HepG2 (cell line): ENCODE measurements around the gene IER2.

Experiments used
- KDM4B ChIP-seq: sonication (generic); formaldehyde crosslinking; IDR thresholded peaks from 2 replicates; pipeline ENCODE4 v1.4.0; 2020; ENCODE audit warnings: missing genetic modification reagents
- TAF1 ChIP-seq: sonication (generic); formaldehyde crosslinking; IDR thresholded peaks from 2 replicates; pipeline ENCODE4 v1.4.0; 2020; ENCODE audit warnings: missing genetic modification reagents
- ZNF224 ChIP-seq: sonication (generic); formaldehyde crosslinking; IDR thresholded peaks from 2 replicates; pipeline ENCODE4 v1.5.0; 2020; ENCODE audit warnings: mild to moderate bottlenecking, missing genetic modification reagents
- ZNF274 ChIP-seq: sonication (generic); formaldehyde crosslinking; IDR thresholded peaks from 2 replicates; pipeline ENCODE4 v1.5.1; 2020; ENCODE audit warnings: mild to moderate bottlenecking, missing genetic modification reagents
- ZNF3 ChIP-seq: IDR thresholded peaks from 2 replicates; pipeline ENCODE4 v1.7.0; 2017; ENCODE audit warnings: inconsistent platforms
- ZNF510 ChIP-seq: sonication (generic); formaldehyde crosslinking; IDR thresholded peaks from 2 replicates; pipeline ENCODE4 v1.4.0; 2020; ENCODE audit warnings: low read depth, mild to moderate bottlenecking, missing genetic modification reagents
- TF ChIP-seq, protein P1 (sequence below): sonication (generic); formaldehyde crosslinking; IDR thresholded peaks from 2 replicates; pipeline ENCODE4 v1.5.1; 2020; ENCODE audit warnings: mild to moderate bottlenecking, missing genetic modification reagents, moderate library complexity
- TF ChIP-seq, protein P2 (sequence below): sonication (generic); formaldehyde crosslinking; IDR thresholded peaks from 2 replicates; pipeline ENCODE4 v1.9.0; 2022; ENCODE audit warnings: missing genetic modification reagents, mild to moderate bottlenecking, borderline replicate concordance

DNA sequence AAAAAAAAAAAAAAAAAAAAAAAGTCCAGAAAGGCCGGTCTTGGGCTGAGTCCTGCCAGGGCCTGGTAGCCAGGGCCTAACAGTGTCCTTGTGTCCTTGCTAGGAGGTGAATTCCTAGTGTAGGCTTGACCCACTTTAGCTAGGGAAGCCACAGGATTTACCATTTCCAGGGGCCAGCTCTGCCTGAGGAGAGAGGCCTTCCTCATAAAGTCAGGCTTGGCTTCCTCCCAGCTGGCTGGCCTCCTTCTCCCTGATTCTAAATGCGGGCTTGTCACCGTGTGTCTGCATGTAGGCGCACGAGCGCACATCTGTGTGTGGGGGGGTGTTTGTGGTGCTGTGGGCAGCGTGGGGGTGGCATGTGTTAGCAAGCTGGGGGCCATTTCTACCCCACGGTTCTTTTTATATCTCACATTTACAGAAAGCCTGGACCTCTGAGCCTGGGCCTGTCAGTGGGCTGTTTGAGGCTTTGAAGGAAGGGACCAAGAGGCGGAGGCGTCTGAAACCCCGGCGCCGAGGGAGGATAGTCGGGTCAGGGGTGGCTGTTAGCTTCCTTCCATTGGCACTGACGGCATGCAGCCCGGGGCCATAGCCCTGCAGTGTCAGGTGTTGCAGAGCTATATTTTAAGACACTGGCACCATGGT, 31.7 kb downstream of the IER2 start:
- TF ChIP-seq ZNF224 (CRISPR knock-in tag) (no peak), KDM4B (CRISPR knock-in tag) (no peak), ZNF510 (CRISPR knock-in tag) (no peak), ZNF274 (CRISPR knock-in tag) (no peak), TAF1 (no peak), ZNF3 (CRISPR knock-in tag) (no peak)
- TF ChIP-seq, protein P1, sequence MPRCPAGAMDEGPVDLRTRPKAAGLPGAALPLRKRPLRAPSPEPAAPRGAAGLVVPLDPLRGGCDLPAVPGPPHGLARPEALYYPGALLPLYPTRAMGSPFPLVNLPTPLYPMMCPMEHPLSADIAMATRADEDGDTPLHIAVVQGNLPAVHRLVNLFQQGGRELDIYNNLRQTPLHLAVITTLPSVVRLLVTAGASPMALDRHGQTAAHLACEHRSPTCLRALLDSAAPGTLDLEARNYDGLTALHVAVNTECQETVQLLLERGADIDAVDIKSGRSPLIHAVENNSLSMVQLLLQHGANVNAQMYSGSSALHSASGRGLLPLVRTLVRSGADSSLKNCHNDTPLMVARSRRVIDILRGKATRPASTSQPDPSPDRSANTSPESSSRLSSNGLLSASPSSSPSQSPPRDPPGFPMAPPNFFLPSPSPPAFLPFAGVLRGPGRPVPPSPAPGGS (CRISPR knock-in tag): no peak
- TF ChIP-seq, protein P2, sequence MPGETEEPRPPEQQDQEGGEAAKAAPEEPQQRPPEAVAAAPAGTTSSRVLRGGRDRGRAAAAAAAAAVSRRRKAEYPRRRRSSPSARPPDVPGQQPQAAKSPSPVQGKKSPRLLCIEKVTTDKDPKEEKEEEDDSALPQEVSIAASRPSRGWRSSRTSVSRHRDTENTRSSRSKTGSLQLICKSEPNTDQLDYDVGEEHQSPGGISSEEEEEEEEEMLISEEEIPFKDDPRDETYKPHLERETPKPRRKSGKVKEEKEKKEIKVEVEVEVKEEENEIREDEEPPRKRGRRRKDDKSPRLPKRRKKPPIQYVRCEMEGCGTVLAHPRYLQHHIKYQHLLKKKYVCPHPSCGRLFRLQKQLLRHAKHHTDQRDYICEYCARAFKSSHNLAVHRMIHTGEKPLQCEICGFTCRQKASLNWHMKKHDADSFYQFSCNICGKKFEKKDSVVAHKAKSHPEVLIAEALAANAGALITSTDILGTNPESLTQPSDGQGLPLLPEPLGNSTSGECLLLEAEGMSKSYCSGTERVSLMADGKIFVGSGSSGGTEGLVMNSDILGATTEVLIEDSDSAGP (CRISPR knock-in tag): no peak
